ENCODE data around the gene NFS1.
"Not testable (repeated sequence)": the region's sequence is repeated elsewhere in the genome, so short reads cannot be mapped to it uniquely, and the experiment has no call there.

NFS1 gene

GRCh38 chr20:35699127-35699956 lies at the start of gene NFS1, which contains the start of gene ROMO1:
NFS1 (minus strand) TSS chr20:35699352; CDS start chr20:35699288, 64 bp downstream.
ROMO1 (plus strand) TSS chr20:35699405; CDS start chr20:35699633, 228 bp downstream.
- H3K4me3 Mint-ChIP-seq = peak within 1 kb of the TSS; percentile 96

DNA sequence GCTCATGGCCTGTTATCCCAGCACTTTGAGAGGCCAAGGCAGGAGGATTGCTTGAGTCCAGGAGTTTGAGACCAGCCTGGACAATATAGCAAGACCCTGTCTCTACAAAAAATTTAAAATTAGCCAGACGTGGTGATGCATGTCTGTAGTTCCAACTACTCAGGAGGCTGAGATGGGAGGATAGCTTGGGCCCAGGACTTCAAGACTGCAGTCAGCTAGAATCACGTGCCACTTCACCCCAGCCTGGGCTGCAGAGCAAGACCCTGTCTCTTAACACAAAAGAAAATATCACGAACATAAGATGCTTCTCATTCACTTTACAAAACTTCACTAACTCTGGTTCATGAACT lies 45.3 kb upstream of the NFS1 start:
- not testable (repeated sequence) for H3K4me3 Mint-ChIP-seq; DNase-seq; H3K27ac Mint-ChIP-seq; H3K27me3 Mint-ChIP-seq (ENCODE audit: low read depth, poor library complexity); H3K9me3 Mint-ChIP-seq
- H3K4me1 Mint-ChIP-seq = peaks cover 39% of the 10 kb centered on the region
- H3K36me3 Mint-ChIP-seq (ENCODE audit: low read depth) = peaks cover 20% of the 10 kb centered on the region

More at GRCh38 chr20:35699127-35699956, at the start of gene NFS1, which contains the start of gene ROMO1:
- Mint-ChIP-seq H3K27ac (peak within 1 kb of the TSS; percentile 98), H3K9me3 (no peaks in the 10 kb centered on the region), H3K36me3 (ENCODE audit: low read depth) (peaks cover 31% of the 10 kb centered on the region), H3K4me1 (peaks cover 32% of the 10 kb centered on the region), H3K27me3 (ENCODE audit: low read depth, poor library complexity) (no peaks in the 10 kb centered on the region)
- no peak for TF ChIP-seq CTCF (IDR thresholded peaks at IDR 0.05)
- peak; percentile 88 for DNase-seq

GRCh38 chr20:35743693-35744491 lies 44.7 kb upstream of the NFS1 start:
- Mint-ChIP-seq H3K4me1 (peaks cover 42% of the 10 kb centered on the region), H3K9me3 (peaks cover 3% of the 10 kb centered on the region), H3K4me3 (peak overlapping the region; percentile 99), H3K27ac (peak overlapping the region; percentile 85), H3K36me3 (ENCODE audit: low read depth) (peaks cover 25% of the 10 kb centered on the region), H3K27me3 (ENCODE audit: low read depth, poor library complexity) (peaks cover 5% of the 10 kb centered on the region)
- no peak for TF ChIP-seq CTCF (IDR thresholded peaks at IDR 0.05)
- DNase-seq = peak; percentile 17

- H3K4me3 Mint-ChIP-seq = peak overlapping the region; percentile 99
- TF ChIP-seq CTCF (IDR thresholded peaks at IDR 0.05) = no peak
- peak overlapping the region; percentile 98 for H3K27ac Mint-ChIP-seq
- H3K4me1 Mint-ChIP-seq = peaks cover 50% of the 10 kb centered on the region
- DNase-seq = no peak
- H3K9me3 Mint-ChIP-seq = peaks cover 3% of the 10 kb centered on the region
- H3K36me3 Mint-ChIP-seq (ENCODE audit: low read depth) = peaks cover 35% of the 10 kb centered on the region
- peaks cover 5% of the 10 kb centered on the region for H3K27me3 Mint-ChIP-seq (ENCODE audit: low read depth, poor library complexity)
Observed at GRCh38 chr20:35742741-35743523, 43.8 kb upstream of the NFS1 start.

GRCh38 chr20:35741892-35742740 lies 43.0 kb upstream of the NFS1 start, which contains the start of gene RBM39:
RBM39 (minus strand) TSS chr20:35742260; CDS start chr20:35740874, 1,386 bp downstream.
- Mint-ChIP-seq H3K4me3 (peak within 1 kb of the TSS; percentile 99), H3K27me3 (ENCODE audit: low read depth, poor library complexity) (peaks cover 5% of the 10 kb centered on the region), H3K4me1 (peaks cover 50% of the 10 kb centered on the region), H3K27ac (peak within 1 kb of the TSS; percentile 98), H3K9me3 (peaks cover 3% of the 10 kb centered on the region), H3K36me3 (ENCODE audit: low read depth) (peaks cover 40% of the 10 kb centered on the region)
- peak; percentile 98 for DNase-seq
- TF ChIP-seq CTCF (IDR thresholded peaks at IDR 0.05) = no peak
